Liver (tissue), 3 donors: ENCODE data around the gene YTHDF1.

Experiments
- ATF3 ChIP-seq: IDR thresholded peaks from 2 replicates; pipeline ENCODE4 v1.6.1; 2016; ENCODE audit warnings: antibody characterized with exemption
- CTCF ChIP-seq: fragments of 150-350 bp; IDR thresholded peaks from 2 replicates; pipeline ENCODE4 v1.5.1; 2017; ENCODE audit warnings: improper control_type of control experiment, low read depth, low read length; ENCODE audit not compliant: missing input control
- EGR1 ChIP-seq, 2 donors: IDR thresholded peaks; 2 replicates each; pipeline ENCODE4 v1.6.1; 2016 to 2018; ENCODE audit warnings: antibody characterized with exemption in 2 of 2, low read depth in 2 of 2
- FOXA1 ChIP-seq: IDR thresholded peaks from 2 replicates; pipeline ENCODE4 v1.6.1; 2016; ENCODE audit warnings: antibody characterized with exemption
- HNF4G ChIP-seq: IDR thresholded peaks from 2 replicates; pipeline ENCODE4 v1.6.1; 2016; ENCODE audit warnings: antibody characterized with exemption
- JUND ChIP-seq, 2 donors: IDR thresholded peaks; 2 replicates each; pipeline ENCODE4 v1.6.1; 2016; ENCODE audit warnings: antibody characterized with exemption in 2 of 2
- MAX ChIP-seq: IDR thresholded peaks from 2 replicates; pipeline ENCODE4 v1.6.1; 2016; ENCODE audit warnings: antibody characterized with exemption
- RAD21 ChIP-seq, 2 donors: IDR thresholded peaks; 2 replicates each; pipeline ENCODE4 v1.6.1; 2016; ENCODE audit warnings: antibody characterized with exemption in 2 of 2, mild to moderate bottlenecking in 2 of 2
- REST ChIP-seq: IDR thresholded peaks from 2 replicates; pipeline ENCODE4 v1.6.1; 2016; ENCODE audit warnings: antibody characterized with exemption, mild to moderate bottlenecking
- RXRA ChIP-seq, 2 donors: IDR thresholded peaks; 2 replicates each; pipeline ENCODE4 v1.6.1; 2017 to 2018; ENCODE audit warnings: antibody characterized with exemption in 2 of 2, mild to moderate bottlenecking in 1 of 2
- SP1 ChIP-seq: IDR thresholded peaks from 2 replicates; pipeline ENCODE4 v1.6.1; 2018; ENCODE audit warnings: antibody characterized with exemption, mild to moderate bottlenecking
- TAF1 ChIP-seq: conservative IDR thresholded peaks from 2 replicates; pipeline ENCODE4 v1.6.1; 2016; ENCODE audit warnings: antibody characterized with exemption, mild to moderate bottlenecking
- YY1 ChIP-seq: IDR thresholded peaks from 2 replicates; pipeline ENCODE4 v1.6.1; 2016; ENCODE audit warnings: antibody characterized with exemption, mild to moderate bottlenecking
- ZBTB33 ChIP-seq: IDR thresholded peaks from 2 replicates; pipeline ENCODE4 v1.6.1; 2016; ENCODE audit warnings: antibody characterized with exemption
- donor health status: healthy.
- donor health status: healthy.

- TF ChIP-seq CTCF (no peak), JUND (IDR thresholded peaks at IDR 0.05) (no peak), TAF1 (no peak), ZBTB33 (no peak), YY1 (no peak), FOXA1 (no peak), HNF4G (no peak), REST (no peak), RAD21 (IDR thresholded peaks at IDR 0.05) (no peak), ATF3 (no peak), EGR1 (IDR thresholded peaks at IDR 0.05; ENCODE audit: low read depth in 2 of 2) (no peak), RXRA (IDR thresholded peaks at IDR 0.05) (no peak), SP1 (no peak), MAX (no peak)
Observed at GRCh38 chr20:63246490-63247288, 30.8 kb upstream of the YTHDF1 start.
